GM12872 (cell line): ENCODE measurements around the gene SPRR5.

Experiments used
- CTCF ChIP-seq: IDR thresholded peaks from 3 replicates; pipeline ENCODE4 v1.5.1; 2011; ENCODE audit warnings: low read depth, mild to moderate bottlenecking, low read length, moderate library complexity; ENCODE audit not compliant: insufficient read depth

The SPRR5 gene

GRCh38 chr1:152969036-152969435, 22.0 kb downstream of the SPRR5 start:
- TF ChIP-seq CTCF = no peak

- no peak for TF ChIP-seq CTCF
Measured at GRCh38 chr1:152970495-152970894, 23.5 kb downstream of the SPRR5 start, which contains the start of gene SPRR4. SPRR4 (plus strand) TSS chr1:152970648; CDS start chr1:152971891, 1,243 bp downstream.

- TF ChIP-seq CTCF = no peak
Measured at GRCh38 chr1:152972196-152972886, 25.3 kb downstream of the SPRR5 start.

GRCh38 chr1:152976688-152977087, 29.7 kb downstream of the SPRR5 start:
- no peak for TF ChIP-seq CTCF

DNA sequence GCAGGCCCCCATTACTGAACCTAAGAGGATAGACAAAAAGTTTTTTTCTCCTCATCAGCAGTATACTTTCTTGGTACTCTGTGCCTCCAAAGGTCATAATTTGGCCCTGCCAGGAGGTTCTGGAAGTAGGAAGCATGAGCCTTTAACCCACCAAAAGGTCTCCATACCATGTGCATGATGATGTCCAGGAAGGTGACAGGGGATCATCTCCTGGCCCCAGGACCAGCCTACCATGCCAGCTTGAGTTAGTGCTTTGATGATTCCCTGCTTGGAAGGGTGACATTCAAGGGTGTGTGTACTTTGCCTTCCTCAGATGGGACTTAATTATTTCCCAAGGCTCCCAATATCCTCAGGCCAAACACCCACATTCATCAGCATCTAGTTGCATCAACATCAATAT, 30.6 kb downstream of the SPRR5 start:
- TF ChIP-seq CTCF = no peak

- TF ChIP-seq CTCF = no peak
Measured at GRCh38 chr1:152980676-152981075, 33.7 kb downstream of the SPRR5 start.

- TF ChIP-seq CTCF = no peak
Measured at GRCh38 chr1:152981146-152981871, 34.3 kb downstream of the SPRR5 start.
